PFSK-1 (cell line): Measurements from ENCODE around the gene FRMD4A.

ENCODE experiments used
- FOXP2 ChIP-seq: optimal IDR thresholded peaks from 2 replicates; pipeline ENCODE3; 2011; ENCODE audit warnings: borderline replicate concordance, control low read depth, inconsistent platforms; ENCODE audit not compliant: insufficient read depth; ENCODE audit errors: extremely low read length, extremely low read depth
- POLR2AphosphoS5 ChIP-seq: IDR thresholded peaks from 2 replicates; pipeline ENCODE4 v1.6.1; 2012; ENCODE audit warnings: low read depth, mild to moderate bottlenecking, control low read depth, low read length, moderate library complexity
- SIN3A ChIP-seq: IDR thresholded peaks from 2 replicates; pipeline ENCODE4 v1.6.1; 2012; ENCODE audit warnings: mild to moderate bottlenecking, low read length, moderate library complexity, borderline replicate concordance; ENCODE audit not compliant: insufficient read depth
- TAF1 ChIP-seq: IDR thresholded peaks from 2 replicates; pipeline ENCODE4 v1.6.1; 2012; ENCODE audit warnings: low read length, control low read depth, borderline replicate concordance; ENCODE audit not compliant: insufficient read depth
- TF ChIP-seq, protein P1 (sequence below), 2 experiments: IDR thresholded peaks; 2 replicates each; pipeline versions ENCODE4 v1.6.1 to v1.8.0; 2011 to 2012; ENCODE audit warnings: low read depth in 2 of 2, low read length in 2 of 2, control low read depth in 1 of 2, inconsistent platforms in 1 of 2, mild to moderate bottlenecking in 1 of 2, moderate library complexity in 1 of 2; ENCODE audit not compliant: insufficient read depth in 1 of 2

FRMD4A gene

DNA sequence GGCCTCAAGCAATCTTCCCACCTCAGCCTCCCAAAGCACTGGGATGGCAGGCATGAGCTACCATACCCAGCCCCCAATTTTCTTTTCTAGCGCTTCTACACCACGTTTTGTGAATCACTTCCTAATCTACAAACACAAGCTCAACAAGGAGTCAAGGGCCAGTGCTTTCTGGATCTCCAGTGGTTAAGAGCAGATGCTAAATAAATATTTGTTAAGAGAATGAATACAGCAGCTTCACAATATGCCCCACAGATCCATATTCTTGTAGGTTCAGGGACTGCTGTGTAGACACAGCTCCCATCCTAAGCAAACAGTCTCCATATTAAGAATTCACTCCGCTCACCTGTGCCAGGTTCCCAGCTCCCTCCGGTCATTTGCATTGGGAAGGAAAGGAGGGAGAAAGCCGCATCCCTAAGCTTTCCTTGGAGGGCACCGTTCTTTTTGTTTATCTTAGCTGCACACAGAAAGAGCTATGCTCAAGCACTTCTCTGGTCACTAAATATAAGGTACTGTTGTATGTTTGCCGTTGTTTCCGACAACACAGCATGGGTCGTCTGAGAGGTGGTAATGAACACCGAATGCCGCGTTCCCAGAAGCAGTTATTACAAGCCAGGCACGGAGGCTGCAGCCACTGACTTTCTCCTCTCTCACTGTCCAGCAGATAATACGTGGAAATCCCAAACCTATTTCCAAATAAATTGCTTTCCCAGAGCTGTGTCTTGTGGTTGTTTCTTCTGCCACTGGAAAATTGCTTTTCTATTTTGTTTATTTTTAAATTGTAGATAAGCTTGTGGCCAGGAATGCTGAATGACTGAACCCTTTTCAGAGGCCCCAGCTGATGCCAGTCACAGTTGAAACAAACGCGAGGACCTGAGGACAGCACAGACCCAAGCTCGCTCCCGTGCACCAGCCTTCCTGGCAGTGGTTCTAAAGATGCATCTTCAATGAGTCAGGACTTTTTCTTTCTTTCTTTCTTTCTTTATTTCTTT lies 526.9 kb downstream of the FRMD4A start:
- TF ChIP-seq TAF1 (no peak), SIN3A (no peak), POLR2AphosphoS5 (no peak), FOXP2 (no peak)
- TF ChIP-seq, protein P1, sequence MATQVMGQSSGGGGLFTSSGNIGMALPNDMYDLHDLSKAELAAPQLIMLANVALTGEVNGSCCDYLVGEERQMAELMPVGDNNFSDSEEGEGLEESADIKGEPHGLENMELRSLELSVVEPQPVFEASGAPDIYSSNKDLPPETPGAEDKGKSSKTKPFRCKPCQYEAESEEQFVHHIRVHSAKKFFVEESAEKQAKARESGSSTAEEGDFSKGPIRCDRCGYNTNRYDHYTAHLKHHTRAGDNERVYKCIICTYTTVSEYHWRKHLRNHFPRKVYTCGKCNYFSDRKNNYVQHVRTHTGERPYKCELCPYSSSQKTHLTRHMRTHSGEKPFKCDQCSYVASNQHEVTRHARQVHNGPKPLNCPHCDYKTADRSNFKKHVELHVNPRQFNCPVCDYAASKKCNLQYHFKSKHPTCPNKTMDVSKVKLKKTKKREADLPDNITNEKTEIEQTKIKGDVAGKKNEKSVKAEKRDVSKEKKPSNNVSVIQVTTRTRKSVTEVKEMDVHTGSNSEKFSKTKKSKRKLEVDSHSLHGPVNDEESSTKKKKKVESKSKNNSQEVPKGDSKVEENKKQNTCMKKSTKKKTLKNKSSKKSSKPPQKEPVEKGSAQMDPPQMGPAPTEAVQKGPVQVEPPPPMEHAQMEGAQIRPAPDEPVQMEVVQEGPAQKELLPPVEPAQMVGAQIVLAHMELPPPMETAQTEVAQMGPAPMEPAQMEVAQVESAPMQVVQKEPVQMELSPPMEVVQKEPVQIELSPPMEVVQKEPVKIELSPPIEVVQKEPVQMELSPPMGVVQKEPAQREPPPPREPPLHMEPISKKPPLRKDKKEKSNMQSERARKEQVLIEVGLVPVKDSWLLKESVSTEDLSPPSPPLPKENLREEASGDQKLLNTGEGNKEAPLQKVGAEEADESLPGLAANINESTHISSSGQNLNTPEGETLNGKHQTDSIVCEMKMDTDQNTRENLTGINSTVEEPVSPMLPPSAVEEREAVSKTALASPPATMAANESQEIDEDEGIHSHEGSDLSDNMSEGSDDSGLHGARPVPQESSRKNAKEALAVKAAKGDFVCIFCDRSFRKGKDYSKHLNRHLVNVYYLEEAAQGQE (IDR thresholded peaks at IDR 0.05; ENCODE audit: insufficient read depth in 1 of 2, low read depth in 2 of 2, low read length in 2 of 2): no peak

GRCh38 chr10:13801907-13802288 lies 528.8 kb downstream of the FRMD4A start:
- TF ChIP-seq POLR2AphosphoS5 (no peak), FOXP2 (no peak), SIN3A (no peak), TAF1 (no peak)
- TF ChIP-seq, protein P1 (IDR thresholded peaks at IDR 0.05; ENCODE audit: insufficient read depth in 1 of 2, low read depth in 2 of 2, low read length in 2 of 2): no peak

GRCh38 chr10:13801156-13801906 lies 529.4 kb downstream of the FRMD4A start:
- TF ChIP-seq, protein P1 (IDR thresholded peaks at IDR 0.05; ENCODE audit: insufficient read depth in 1 of 2, low read depth in 2 of 2, low read length in 2 of 2): no peak
- TF ChIP-seq SIN3A (no peak), FOXP2 (no peak), POLR2AphosphoS5 (no peak), TAF1 (no peak)

GRCh38 chr10:13797164-13797563 lies 533.6 kb downstream of the FRMD4A start:
- TF ChIP-seq SIN3A (no peak), TAF1 (no peak), POLR2AphosphoS5 (no peak), FOXP2 (no peak)
- TF ChIP-seq, protein P1 (IDR thresholded peaks at IDR 0.05; ENCODE audit: insufficient read depth in 1 of 2, low read depth in 2 of 2, low read length in 2 of 2): no peak
